OCI-LY3 (cell line): Measurements from ENCODE around the gene TEX14.

Source experiments
- H2AFZ ChIP-seq: fragments of 200-600, 300-600 bp; shearing (Covaris generic); 2 replicates; pipeline ENCODE4 v1.6.0; 2014; ENCODE audit warnings: antibody characterized with exemption, low read depth, low read length
- H3K27ac ChIP-seq: fragments of 200-600, 300-600 bp; sonication (generic); 2 replicates; pipeline ENCODE4 v1.5.1; 2014; ENCODE audit warnings: mild to moderate bottlenecking, low read length, moderate library complexity, mixed read lengths
- H3K27me3 ChIP-seq: fragments of 200-600, 300-600 bp; sonication (generic); 2 replicates; pipeline ENCODE4 v1.6.1; 2014; ENCODE audit warnings: low read depth, low read length, mixed read lengths
- H3K36me3 ChIP-seq: fragments of 200-600, 300-600 bp; sonication (generic); replicated peaks from 2 replicates; pipeline ENCODE3; 2014; ENCODE audit warnings: low read depth, low read length, mixed read lengths
- H3K4me1 ChIP-seq: fragments of 300-600, 200-600 bp; sonication (generic); 2 replicates; pipeline ENCODE4 v1.6.1; 2014; ENCODE audit warnings: low read length, mixed read lengths
- H3K4me2 ChIP-seq: fragments of 200-600, 300-600 bp; sonication (generic); 2 replicates; pipeline ENCODE4 v1.6.1; 2014; ENCODE audit warnings: low read length, mixed read lengths
- H3K4me3 ChIP-seq: fragments of 300-600, 200-600 bp; sonication (generic); 2 replicates; pipeline ENCODE4 v1.5.1; 2014; ENCODE audit warnings: antibody characterized with exemption, mild to moderate bottlenecking, low read length, moderate library complexity
- H3K79me2 ChIP-seq: fragments of 300-600, 200-600 bp; shearing (Covaris generic); 2 replicates; pipeline ENCODE4 v1.6.1; 2014; ENCODE audit warnings: mild to moderate bottlenecking, low read length, mixed read lengths
- H3K9ac ChIP-seq: fragments of 300-600, 200-600 bp; shearing (Covaris generic); 2 replicates; pipeline ENCODE4 v1.6.0; 2014; ENCODE audit warnings: mild to moderate bottlenecking, low read length, moderate library complexity
- H3K9me3 ChIP-seq: fragments of 200-600, 300-600 bp; shearing (Covaris generic); 2 replicates; pipeline ENCODE4 v1.6.1; 2014; ENCODE audit warnings: low read length, mixed read lengths; ENCODE audit not compliant: insufficient read depth
- H4K20me1 ChIP-seq: fragments of 200-600, 300-600 bp; sonication (generic); 2 replicates; pipeline ENCODE4 v1.6.1; 2016; ENCODE audit warnings: low read length, mixed read lengths; ENCODE audit not compliant: insufficient read depth
- CTCF ChIP-seq: fragments of 200-600, 300-600 bp; sonication (generic); IDR thresholded peaks from 2 replicates; pipeline ENCODE4 v1.5.1; 2014; ENCODE audit warnings: antibody characterized with exemption, low read length, low read depth
- EZH2phosphoT487 ChIP-seq: fragments of 200-600 bp; shearing (Covaris generic); IDR thresholded peaks from 2 replicates; pipeline ENCODE4 v1.6.1; 2018; ENCODE audit warnings: antibody characterized with exemption, mixed run types, low read depth

The TEX14 gene

GRCh38 chr17:58639681-58640080, 52.2 kb downstream of the TEX14 start:
- Histone ChIP-seq H3K4me3 (no peak overlapping the region), H3K4me2 (no peak overlapping the region), H3K27ac (no peak overlapping the region), H3K27me3 (no peaks in the 10 kb centered on the region), H4K20me1 (no peaks in the 10 kb centered on the region), H3K9me3 (no peaks in the 10 kb centered on the region), H3K9ac (no peak overlapping the region), H3K36me3 (no peaks in the 10 kb centered on the region), H3K79me2 (no peaks in the 10 kb centered on the region), H3K4me1 (no peaks in the 10 kb centered on the region), H2AFZ (no peak overlapping the region)
- TF ChIP-seq CTCF: no peak
- TF ChIP-seq EZH2phosphoT487: no peak

- no peaks in the 10 kb centered on the region for H4K20me1 ChIP-seq
- H3K36me3 ChIP-seq: no peaks in the 10 kb centered on the region
- H3K4me3 ChIP-seq: no peak overlapping the region
- H3K9me3 ChIP-seq: no peaks in the 10 kb centered on the region
- TF ChIP-seq CTCF: no peak
- TF ChIP-seq EZH2phosphoT487: no peak
- no peak overlapping the region for H3K9ac ChIP-seq
- H3K4me1 ChIP-seq: peaks cover 5% of the 10 kb centered on the region
- H3K79me2 ChIP-seq: no peaks in the 10 kb centered on the region
- no peak overlapping the region for H2AFZ ChIP-seq
- no peaks in the 10 kb centered on the region for H3K27me3 ChIP-seq
- H3K4me2 ChIP-seq: no peak overlapping the region
- no peak overlapping the region for H3K27ac ChIP-seq
Observed at GRCh38 chr17:58637011-58637570, 54.8 kb downstream of the TEX14 start.

- no peaks in the 10 kb centered on the region for H3K9me3 ChIP-seq
- H3K27me3 ChIP-seq: no peaks in the 10 kb centered on the region
- no peaks in the 10 kb centered on the region for H4K20me1 ChIP-seq
- H2AFZ ChIP-seq: peak overlapping the region; percentile 76
- peak overlapping the region; percentile 88 for H3K4me2 ChIP-seq
- peaks cover 26% of the 10 kb centered on the region for H3K4me1 ChIP-seq
- H3K27ac ChIP-seq: peak overlapping the region; percentile 89
- peak overlapping the region; percentile 84 for H3K9ac ChIP-seq
- TF ChIP-seq EZH2phosphoT487 (no peak), CTCF (no peak)
- H3K36me3 ChIP-seq: no peaks in the 10 kb centered on the region
- no peaks in the 10 kb centered on the region for H3K79me2 ChIP-seq
- peak overlapping the region; percentile 79 for H3K4me3 ChIP-seq
Observed at GRCh38 chr17:58632324-58633314, 59.2 kb downstream of the TEX14 start.

GRCh38 chr17:58631523-58632323, 60.1 kb downstream of the TEX14 start:
- Histone ChIP-seq H3K4me1 (peaks cover 32% of the 10 kb centered on the region), H3K4me2 (peak overlapping the region; percentile 88), H4K20me1 (no peaks in the 10 kb centered on the region), H2AFZ (peak overlapping the region; percentile 47; the same call in 1 of the 2 replicates), H3K4me3 (peak overlapping the region; percentile 79), H3K9ac (peak overlapping the region; percentile 84), H3K27me3 (no peaks in the 10 kb centered on the region), H3K27ac (peak overlapping the region; percentile 89), H3K36me3 (no peaks in the 10 kb centered on the region), H3K9me3 (no peaks in the 10 kb centered on the region), H3K79me2 (no peaks in the 10 kb centered on the region)
- TF ChIP-seq CTCF (peak; percentile 41), EZH2phosphoT487 (no peak)
